ENCODE data around the gene ZNF264. TPM values are rescaled to one million over a fixed set of nuclear protein-coding genes. Genes with fewer than 3 reads are reported as not detected.

Gene ZNF264
- total RNA-seq, result 10 to 100 TPM; 60.0 to 65.4 TPM

GRCh38 chr19:57191141-57192076 is at the start of gene ZNF264:
Gene ZNF264, plus strand, starts transcription at chr19:57191500. Its CDS starts 414 bp downstream, at chr19:57191914.
- ATAC-seq (ENCODE audit: insufficient number of reproducible peaks, low FRiP score, low read depth), result peak; percentile 76
- TF ChIP-seq CTCF (IDR thresholded peaks at IDR 0.05), result no peak

GRCh38 chr19:57141699-57142098 is 49.6 kb upstream of the ZNF264 start:
- H3K9me3 ChIP-seq, result no peaks in the 10 kb centered on the region
- no peak overlapping the region for H3K27ac ChIP-seq
- DNase-seq (ENCODE audit: low spot score) (no peak), ATAC-seq (ENCODE audit: insufficient number of reproducible peaks, low FRiP score, low read depth) (no peak)
- H3K27me3 ChIP-seq (replicated peaks; ENCODE audit: insufficient read depth), result no peaks in the 10 kb centered on the region
- no peaks in the 10 kb centered on the region for H3K4me1 ChIP-seq (ENCODE audit: control insufficient read depth in 1 of 2, low read depth in 2 of 2)
- no peak overlapping the region for H3K4me3 ChIP-seq
- no peak for TF ChIP-seq CTCF (IDR thresholded peaks at IDR 0.05)
- H3K36me3 ChIP-seq, result no peaks in the 10 kb centered on the region

More at GRCh38 chr19:57191141-57192076, at the start of gene ZNF264:
- Histone ChIP-seq H3K36me3 (peaks cover 27% of the 10 kb centered on the region), H3K4me1 (ENCODE audit: control insufficient read depth in 1 of 2, low read depth in 2 of 2) (peaks cover 6 to 21% of the 10 kb centered on the region in 2 donors), H3K27ac (peak within 1 kb of the TSS; percentile 69 to 81), H3K27me3 (replicated peaks; ENCODE audit: insufficient read depth) (no peaks in the 10 kb centered on the region), H3K9me3 (no peaks in the 10 kb centered on the region), H3K4me3 (peak within 1 kb of the TSS; percentile 94)
- peak; percentile 54 for DNase-seq (ENCODE audit: low spot score)

GRCh38 chr19:57152921-57153320 is 38.4 kb upstream of the ZNF264 start:
- no peaks in the 10 kb centered on the region for H3K36me3 ChIP-seq
- H3K27ac ChIP-seq, result no peak overlapping the region
- no peaks in the 10 kb centered on the region for H3K9me3 ChIP-seq
- H3K4me1 ChIP-seq (ENCODE audit: control insufficient read depth in 1 of 2, low read depth in 2 of 2), result no peaks in the 10 kb centered on the region
- ATAC-seq (ENCODE audit: insufficient number of reproducible peaks, low FRiP score, low read depth) (no peak), DNase-seq (ENCODE audit: low spot score) (no peak)
- H3K27me3 ChIP-seq (replicated peaks; ENCODE audit: insufficient read depth), result no peaks in the 10 kb centered on the region
- no peak for TF ChIP-seq CTCF (IDR thresholded peaks at IDR 0.05)
- H3K4me3 ChIP-seq, result no peak overlapping the region

GRCh38 chr19:57161985-57162539 is 29.2 kb upstream of the ZNF264 start:
- H3K36me3 ChIP-seq, result no peaks in the 10 kb centered on the region
- no peaks in the 10 kb centered on the region for H3K9me3 ChIP-seq
- no peaks in the 10 kb centered on the region for H3K4me1 ChIP-seq (ENCODE audit: control insufficient read depth in 1 of 2, low read depth in 2 of 2)
- no peak for TF ChIP-seq CTCF (IDR thresholded peaks at IDR 0.05)
- H3K27me3 ChIP-seq (replicated peaks; ENCODE audit: insufficient read depth), result no peaks in the 10 kb centered on the region
- no peak for ATAC-seq (ENCODE audit: insufficient number of reproducible peaks, low FRiP score, low read depth)
- peak overlapping the region in 1 of 2 donors; percentile 74 for H3K27ac ChIP-seq
- no peak overlapping the region for H3K4me3 ChIP-seq
- DNase-seq (ENCODE audit: low spot score), result no peak

GRCh38 chr19:57165846-57166245 is 25.5 kb upstream of the ZNF264 start:
- DNase-seq (ENCODE audit: low spot score) (no peak), ATAC-seq (ENCODE audit: insufficient number of reproducible peaks, low FRiP score, low read depth) (no peak)
- TF ChIP-seq CTCF (IDR thresholded peaks at IDR 0.05), result no peak
- no peak overlapping the region for H3K4me3 ChIP-seq
- no peaks in the 10 kb centered on the region for H3K9me3 ChIP-seq
- no peak overlapping the region for H3K27ac ChIP-seq
- no peaks in the 10 kb centered on the region for H3K36me3 ChIP-seq
- H3K4me1 ChIP-seq (ENCODE audit: control insufficient read depth in 1 of 2, low read depth in 2 of 2), result no peaks in the 10 kb centered on the region
- H3K27me3 ChIP-seq (replicated peaks; ENCODE audit: insufficient read depth), result no peaks in the 10 kb centered on the region

All from thoracic aorta (tissue), 2 donors.